OCI-LY1 (cell line): ENCODE measurements around the gene KCNH2.

Experiments
- H2AFZ ChIP-seq: fragments of 200-600 bp; sonication (generic), shearing (Covaris generic); 2 replicates; pipeline ENCODE4 v1.6.0; 2014; ENCODE audit warnings: antibody characterized with exemption, mild to moderate bottlenecking, low read length
- H3F3A ChIP-seq: fragments of 200-600 bp; sonication (generic), shearing (Covaris generic); 2 replicates; pipeline ENCODE4 v1.6.0; 2014; ENCODE audit warnings: mild to moderate bottlenecking, antibody characterized with exemption, low read length, moderate library complexity; ENCODE audit not compliant: insufficient read depth
- H3K27ac ChIP-seq: fragments of 200-600 bp; sonication (generic); 2 replicates; pipeline ENCODE4 v1.5.1; 2014; ENCODE audit warnings: low read length, mixed run types, mild to moderate bottlenecking, low read depth; ENCODE audit not compliant: poor library complexity, severe bottlenecking
- H3K27me3 ChIP-seq: fragments of 200-600 bp; sonication (generic); 2 replicates; pipeline ENCODE4 v1.6.0; 2014; ENCODE audit warnings: antibody characterized with exemption, mild to moderate bottlenecking, low read length, moderate library complexity; ENCODE audit not compliant: insufficient read depth
- H3K36me3 ChIP-seq: fragments of 200-600 bp; sonication (generic); 2 replicates; pipeline ENCODE4 v1.6.1; 2014; ENCODE audit warnings: mild to moderate bottlenecking, antibody characterized with exemption, low read length, moderate library complexity, mixed read lengths; ENCODE audit not compliant: insufficient read depth
- H3K4me1 ChIP-seq: fragments of 200-600 bp; sonication (generic); 2 replicates; pipeline ENCODE4 v1.5.1; 2014; ENCODE audit warnings: mild to moderate bottlenecking, low read length, moderate library complexity; ENCODE audit not compliant: insufficient read depth, severe bottlenecking
- H3K4me2 ChIP-seq: fragments of 200-600 bp; sonication (generic), shearing (Covaris generic); 2 replicates; pipeline ENCODE4 v1.6.1; 2014; ENCODE audit warnings: low read length
- H3K4me3 ChIP-seq: fragments of 200-600 bp; sonication (generic); 2 replicates; pipeline ENCODE4 v1.5.1; 2014; ENCODE audit warnings: low read length, low read depth, mild to moderate bottlenecking, mixed read lengths; ENCODE audit not compliant: poor library complexity, severe bottlenecking
- H3K79me2 ChIP-seq: fragments of 200-600 bp; shearing (Covaris generic); 2 replicates; pipeline ENCODE4 v1.6.1; 2016; ENCODE audit warnings: mixed run types, low read length, mixed read lengths; ENCODE audit not compliant: insufficient read depth
- H3K9ac ChIP-seq: fragments of 200-600 bp; sonication (generic), shearing (Covaris generic); 2 replicates; pipeline ENCODE4 v1.6.1; 2014; ENCODE audit warnings: mild to moderate bottlenecking, low read length, mixed read lengths
- H3K9me2 ChIP-seq: fragments of 200-600 bp; sonication (generic), shearing (Covaris generic); 2 replicates; pipeline ENCODE4 v1.6.1; 2014; ENCODE audit warnings: low read depth, mild to moderate bottlenecking, low read length, mixed read lengths
- H3K9me3 ChIP-seq: fragments of 200-600 bp; shearing (Covaris generic); 2 replicates; pipeline ENCODE4 v1.6.1; 2014; ENCODE audit warnings: low read length, mixed read lengths
- H4K20me1 ChIP-seq: fragments of 200-600 bp; sonication (generic), shearing (Covaris generic); 2 replicates; pipeline ENCODE4 v1.6.0; 2016; ENCODE audit warnings: mild to moderate bottlenecking, low read length; ENCODE audit not compliant: insufficient read depth
- EZH2 ChIP-seq: fragments of 200-600 bp; sonication (generic), shearing (Covaris generic); IDR thresholded peaks from 2 replicates; pipeline ENCODE4 v1.8.0; 2017; ENCODE audit warnings: borderline replicate concordance, mixed run types, mild to moderate bottlenecking, antibody characterized with exemption, low read length, moderate library complexity, mixed read lengths
- TF ChIP-seq, protein P1 (sequence below): fragments of 200-600 bp; sonication (generic), shearing (Covaris generic); IDR thresholded peaks from 2 replicates; pipeline ENCODE4 v1.5.1; 2017; ENCODE audit warnings: mild to moderate bottlenecking, antibody characterized with exemption, low read length, moderate library complexity, mixed read lengths

KCNH2 gene

DNA sequence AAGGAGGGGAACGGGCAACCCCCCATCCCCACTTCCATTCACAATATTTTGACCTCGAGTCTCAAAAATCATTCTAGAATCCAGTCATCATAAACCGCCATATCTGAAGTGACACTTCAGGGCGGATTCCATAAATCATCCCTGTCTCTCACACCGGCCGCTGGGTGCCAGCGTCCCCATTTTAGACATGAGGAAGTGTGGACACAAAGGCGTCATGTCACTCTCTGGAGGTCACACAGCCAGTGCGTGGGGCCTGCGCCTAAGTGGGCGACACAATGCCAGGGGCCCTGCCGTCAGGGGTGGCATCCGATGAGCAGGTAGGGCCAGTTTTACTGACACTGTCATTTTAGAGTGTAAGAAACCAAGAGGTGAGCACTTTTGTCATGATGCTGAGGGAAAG lies 19.5 kb downstream of the KCNH2 start:
- H3K9me2 ChIP-seq: no peaks in the 10 kb centered on the region
- H3K36me3 ChIP-seq: no peaks in the 10 kb centered on the region
- no peak overlapping the region for H3K4me2 ChIP-seq
- H3K9me3 ChIP-seq: no peaks in the 10 kb centered on the region
- no peaks in the 10 kb centered on the region for H3F3A ChIP-seq
- H3K27ac ChIP-seq: no peak overlapping the region
- H3K79me2 ChIP-seq: no peaks in the 10 kb centered on the region
- H3K27me3 ChIP-seq: no peaks in the 10 kb centered on the region; the same call in 1 of the 2 replicates
- no peak overlapping the region for H2AFZ ChIP-seq
- H4K20me1 ChIP-seq: no peaks in the 10 kb centered on the region
- TF ChIP-seq, protein P1, sequence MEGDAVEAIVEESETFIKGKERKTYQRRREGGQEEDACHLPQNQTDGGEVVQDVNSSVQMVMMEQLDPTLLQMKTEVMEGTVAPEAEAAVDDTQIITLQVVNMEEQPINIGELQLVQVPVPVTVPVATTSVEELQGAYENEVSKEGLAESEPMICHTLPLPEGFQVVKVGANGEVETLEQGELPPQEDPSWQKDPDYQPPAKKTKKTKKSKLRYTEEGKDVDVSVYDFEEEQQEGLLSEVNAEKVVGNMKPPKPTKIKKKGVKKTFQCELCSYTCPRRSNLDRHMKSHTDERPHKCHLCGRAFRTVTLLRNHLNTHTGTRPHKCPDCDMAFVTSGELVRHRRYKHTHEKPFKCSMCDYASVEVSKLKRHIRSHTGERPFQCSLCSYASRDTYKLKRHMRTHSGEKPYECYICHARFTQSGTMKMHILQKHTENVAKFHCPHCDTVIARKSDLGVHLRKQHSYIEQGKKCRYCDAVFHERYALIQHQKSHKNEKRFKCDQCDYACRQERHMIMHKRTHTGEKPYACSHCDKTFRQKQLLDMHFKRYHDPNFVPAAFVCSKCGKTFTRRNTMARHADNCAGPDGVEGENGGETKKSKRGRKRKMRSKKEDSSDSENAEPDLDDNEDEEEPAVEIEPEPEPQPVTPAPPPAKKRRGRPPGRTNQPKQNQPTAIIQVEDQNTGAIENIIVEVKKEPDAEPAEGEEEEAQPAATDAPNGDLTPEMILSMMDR: no peak
- no peak for TF ChIP-seq EZH2
- H3K4me1 ChIP-seq: no peaks in the 10 kb centered on the region
- H3K4me3 ChIP-seq: no peak overlapping the region
- no peak overlapping the region for H3K9ac ChIP-seq

DNA sequence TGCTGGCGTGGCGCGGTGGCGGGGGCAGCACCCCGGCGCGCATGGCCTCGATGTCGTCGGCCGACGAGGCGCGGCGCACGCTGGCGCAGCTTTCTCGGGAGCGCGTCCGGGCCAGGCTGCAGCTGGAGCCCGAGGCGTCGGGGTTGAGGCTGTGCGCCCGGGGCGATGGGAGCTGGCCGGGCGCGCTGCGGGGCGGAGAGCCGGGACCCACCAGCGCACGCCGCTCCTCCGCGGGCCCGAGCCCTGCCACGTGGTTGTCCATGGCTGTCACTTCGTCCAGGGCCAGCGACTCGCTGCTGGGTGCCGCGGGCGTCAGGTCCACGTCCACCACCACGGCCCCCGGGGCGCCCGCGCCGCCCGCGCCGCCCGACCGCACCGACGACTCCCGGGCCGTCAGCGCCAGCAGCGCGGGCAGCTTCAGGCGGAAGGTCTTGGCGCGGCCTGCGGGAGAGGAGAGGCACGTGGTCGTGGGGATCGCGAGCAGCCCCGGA lies 20.0 kb downstream of the KCNH2 start:
- no peaks in the 10 kb centered on the region for H4K20me1 ChIP-seq
- no peak overlapping the region for H3K27ac ChIP-seq
- H3K4me2 ChIP-seq: no peak overlapping the region
- H2AFZ ChIP-seq: no peak overlapping the region
- H3K36me3 ChIP-seq: no peaks in the 10 kb centered on the region
- no peaks in the 10 kb centered on the region; the same call in 1 of the 2 replicates for H3K27me3 ChIP-seq
- H3K79me2 ChIP-seq: no peaks in the 10 kb centered on the region
- no peaks in the 10 kb centered on the region for H3K9me3 ChIP-seq
- TF ChIP-seq EZH2: no peak
- TF ChIP-seq, protein P1: no peak
- no peaks in the 10 kb centered on the region for H3F3A ChIP-seq
- H3K4me3 ChIP-seq: no peak overlapping the region
- no peak overlapping the region for H3K9ac ChIP-seq
- H3K9me2 ChIP-seq: no peaks in the 10 kb centered on the region
- no peaks in the 10 kb centered on the region for H3K4me1 ChIP-seq

DNA sequence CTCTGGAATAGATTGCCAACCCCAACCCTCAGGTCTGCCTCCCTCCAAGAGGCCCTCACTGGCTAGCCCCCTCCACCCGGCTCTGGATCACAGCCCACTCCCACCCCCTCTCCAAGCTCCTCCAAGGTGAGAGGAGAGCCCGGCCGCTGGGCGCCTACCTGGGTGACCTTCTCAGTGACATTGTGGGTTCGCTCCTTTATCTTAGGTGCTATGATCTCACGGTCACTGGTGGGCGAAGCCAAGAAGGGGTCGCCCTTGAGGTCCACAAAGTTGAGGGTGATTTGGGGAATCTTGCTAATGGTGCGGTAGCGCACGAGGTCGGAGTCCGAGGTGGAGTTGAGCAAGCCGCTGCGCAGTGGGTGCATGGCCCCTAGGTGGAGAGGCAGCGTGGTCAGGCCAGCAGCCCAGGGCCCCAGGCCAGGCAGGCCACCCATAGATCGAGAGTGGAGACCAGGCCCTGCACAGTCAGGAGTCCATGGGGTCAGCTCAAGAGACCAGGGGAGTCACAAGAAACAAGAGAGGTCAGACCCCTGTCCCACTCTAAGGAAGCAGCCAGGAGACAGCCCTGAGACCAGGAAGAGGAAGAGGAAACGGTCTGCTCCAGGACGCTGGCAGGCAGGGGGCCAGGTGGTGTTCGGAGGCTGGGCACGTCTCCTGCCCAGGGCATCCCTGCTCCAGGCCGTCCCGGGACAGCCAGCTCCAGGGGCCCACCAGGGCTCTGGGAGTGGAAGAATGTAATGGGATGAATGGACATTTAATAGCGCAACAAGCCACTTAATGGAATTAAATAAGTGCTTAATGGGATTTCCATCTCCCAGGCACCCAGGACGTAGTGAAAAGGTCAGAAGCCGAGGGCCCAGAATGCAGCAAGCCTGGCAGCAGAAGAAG lies 20.7 kb downstream of the KCNH2 start:
- Histone ChIP-seq H3K79me2 (no peaks in the 10 kb centered on the region), H3F3A (no peaks in the 10 kb centered on the region), H3K36me3 (no peaks in the 10 kb centered on the region), H4K20me1 (no peaks in the 10 kb centered on the region), H3K9ac (no peak overlapping the region), H3K4me1 (no peaks in the 10 kb centered on the region), H2AFZ (no peak overlapping the region), H3K9me2 (no peaks in the 10 kb centered on the region), H3K4me3 (no peak overlapping the region), H3K27ac (no peak overlapping the region), H3K27me3 (no peaks in the 10 kb centered on the region; the same call in 1 of the 2 replicates), H3K9me3 (no peaks in the 10 kb centered on the region), H3K4me2 (no peak overlapping the region)
- no peak for TF ChIP-seq EZH2
- TF ChIP-seq, protein P1: no peak
